Breast epithelium (tissue), 3 donors: Measurements from ENCODE around the gene LARP4.
A peak's percentile ranks its signal among the peaks of the same experiment; 100 is the strongest.

ENCODE experiments used
- CTCF ChIP-seq, 3 donors: fragments of 450-650 bp; IDR thresholded peaks; one replicate each; pipeline ENCODE4 v1.5.1; 2016 to 2017; ENCODE audit warnings: antibody characterized with exemption in 3 of 3, mild to moderate bottlenecking in 3 of 3, moderate library complexity in 3 of 3
- POLR2A ChIP-seq: fragments of 450-650 bp; IDR thresholded peaks from one replicate; pipeline ENCODE4 v1.6.1; 2016; ENCODE audit warnings: antibody characterized with exemption, mild to moderate bottlenecking, moderate library complexity
- POLR2AphosphoS5 ChIP-seq, 3 donors: sonication (generic); formaldehyde crosslinking; IDR thresholded peaks; one replicate each; pipeline ENCODE4 v1.6.1; 2017; ENCODE audit warnings: antibody characterized with exemption in 3 of 3

- no peak for TF ChIP-seq CTCF (IDR thresholded peaks at IDR 0.05)
- TF ChIP-seq POLR2A, result no peak
- peak in 1 of 3 donors; percentile 37 for TF ChIP-seq POLR2AphosphoS5 (IDR thresholded peaks at IDR 0.05)
Observed at GRCh38 chr12:50401500-50402081, 906 bp downstream of the LARP4 start.
